ENCODE measurements around the gene TTYH1. TPM values are rescaled to one million over a fixed set of nuclear protein-coding genes. Genes with fewer than 3 reads are reported as not detected.

Gene TTYH1
- total and polyA plus RNA-seq, 9 donors = 0.25 to 34.2 (median 1.8) TPM

DNA sequence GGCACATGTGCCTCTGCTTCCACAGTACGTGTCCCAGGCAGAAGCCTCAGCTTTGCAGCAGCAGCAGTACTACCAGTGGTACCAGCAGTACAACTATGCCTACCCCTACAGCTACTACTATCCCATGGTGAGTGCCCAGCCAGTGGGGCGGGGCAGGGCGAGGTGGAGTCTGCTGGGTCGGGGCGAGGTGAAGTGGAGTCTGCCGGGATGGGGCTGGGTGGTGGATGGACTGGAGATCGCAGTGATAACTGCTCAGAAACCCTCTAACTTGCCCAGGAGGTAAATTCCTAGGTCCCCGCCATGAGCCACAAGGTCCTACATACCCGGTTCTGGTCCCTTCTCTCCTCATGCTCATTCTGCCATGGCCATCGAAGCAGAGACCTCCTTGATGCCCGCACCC lies 37.4 kb downstream of the TTYH1 start:
- Histone ChIP-seq H3K4me1 (ENCODE audit: insufficient read depth) (peaks cover 6% of the 10 kb centered on the region), H3K27ac (no peak overlapping the region), H3K4me3 (no peak overlapping the region), H3K9me3 (no peaks in the 10 kb centered on the region), H3K36me3 (no peaks in the 10 kb centered on the region), H3K27me3 (no peaks in the 10 kb centered on the region)
- no peak for DNase-seq
- WGBS, 3 donors = 89 to 92% (median 89%) methylated on average over 11 of the region's 11 CpGs
- intact Hi-C loops (cut with DNase I) = no loop called here
- TF ChIP-seq, protein P1, sequence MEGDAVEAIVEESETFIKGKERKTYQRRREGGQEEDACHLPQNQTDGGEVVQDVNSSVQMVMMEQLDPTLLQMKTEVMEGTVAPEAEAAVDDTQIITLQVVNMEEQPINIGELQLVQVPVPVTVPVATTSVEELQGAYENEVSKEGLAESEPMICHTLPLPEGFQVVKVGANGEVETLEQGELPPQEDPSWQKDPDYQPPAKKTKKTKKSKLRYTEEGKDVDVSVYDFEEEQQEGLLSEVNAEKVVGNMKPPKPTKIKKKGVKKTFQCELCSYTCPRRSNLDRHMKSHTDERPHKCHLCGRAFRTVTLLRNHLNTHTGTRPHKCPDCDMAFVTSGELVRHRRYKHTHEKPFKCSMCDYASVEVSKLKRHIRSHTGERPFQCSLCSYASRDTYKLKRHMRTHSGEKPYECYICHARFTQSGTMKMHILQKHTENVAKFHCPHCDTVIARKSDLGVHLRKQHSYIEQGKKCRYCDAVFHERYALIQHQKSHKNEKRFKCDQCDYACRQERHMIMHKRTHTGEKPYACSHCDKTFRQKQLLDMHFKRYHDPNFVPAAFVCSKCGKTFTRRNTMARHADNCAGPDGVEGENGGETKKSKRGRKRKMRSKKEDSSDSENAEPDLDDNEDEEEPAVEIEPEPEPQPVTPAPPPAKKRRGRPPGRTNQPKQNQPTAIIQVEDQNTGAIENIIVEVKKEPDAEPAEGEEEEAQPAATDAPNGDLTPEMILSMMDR (IDR thresholded peaks at IDR 0.05) = no peak
- TF ChIP-seq POLR2A (IDR thresholded peaks at IDR 0.05) (no peak), EP300 (IDR thresholded peaks at IDR 0.05) (no peak)

DNA sequence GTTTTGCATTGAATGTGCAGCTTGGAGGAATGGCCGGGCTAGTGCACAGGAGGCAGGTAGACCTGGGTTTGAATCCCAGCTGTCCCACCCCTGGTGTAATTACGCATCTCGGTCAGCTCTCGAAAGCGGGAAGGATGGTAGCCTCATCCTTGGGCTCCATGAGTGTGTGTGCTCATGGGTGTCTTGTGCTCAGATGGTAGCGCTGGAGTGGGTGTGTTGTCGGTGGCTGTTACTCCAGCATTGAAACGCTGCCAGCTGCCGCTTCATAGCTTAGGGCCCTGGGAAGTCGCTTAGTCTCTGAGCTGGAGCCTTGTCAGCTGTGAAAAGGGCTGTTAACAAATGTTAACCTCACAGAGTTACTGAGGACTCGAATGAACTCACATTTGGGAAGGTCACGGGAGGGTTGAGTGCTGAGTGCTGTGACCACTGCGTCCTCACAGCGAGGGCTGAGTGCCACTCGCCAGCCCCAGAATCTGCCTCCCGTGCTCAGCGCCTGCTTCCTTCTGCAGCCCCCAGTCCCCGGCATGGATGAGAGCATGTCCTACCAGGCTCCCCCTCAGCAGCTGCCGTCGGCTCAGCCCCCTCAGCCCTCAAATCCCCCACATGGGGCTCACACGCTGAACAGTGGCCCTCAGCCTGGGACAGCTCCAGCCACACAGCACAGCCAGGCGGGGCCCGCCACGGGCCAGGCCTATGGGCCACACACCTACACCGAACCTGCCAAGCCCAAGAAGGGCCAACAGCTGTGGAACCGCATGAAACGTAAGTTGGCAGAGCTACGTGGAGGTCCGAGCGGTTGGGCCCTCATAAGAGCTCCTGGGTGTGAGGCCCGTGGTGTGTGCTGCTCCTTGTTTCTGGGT lies 38.9 kb downstream of the TTYH1 start:
- 86 to 91% (median 87%) methylated on average over 31 of the region's 31 CpGs for WGBS, 3 donors
- Histone ChIP-seq H3K9me3 (no peaks in the 10 kb centered on the region), H3K4me1 (ENCODE audit: insufficient read depth) (peaks cover 6% of the 10 kb centered on the region), H3K27ac (no peak overlapping the region), H3K36me3 (no peaks in the 10 kb centered on the region), H3K4me3 (no peak overlapping the region), H3K27me3 (no peaks in the 10 kb centered on the region)
- intact Hi-C loops (cut with DNase I) = no loop called here
- DNase-seq = no peak
- TF ChIP-seq EP300 (IDR thresholded peaks at IDR 0.05) = no peak
- no peak for TF ChIP-seq POLR2A (IDR thresholded peaks at IDR 0.05)
- TF ChIP-seq, protein P1 (IDR thresholded peaks at IDR 0.05) = no peak

DNA sequence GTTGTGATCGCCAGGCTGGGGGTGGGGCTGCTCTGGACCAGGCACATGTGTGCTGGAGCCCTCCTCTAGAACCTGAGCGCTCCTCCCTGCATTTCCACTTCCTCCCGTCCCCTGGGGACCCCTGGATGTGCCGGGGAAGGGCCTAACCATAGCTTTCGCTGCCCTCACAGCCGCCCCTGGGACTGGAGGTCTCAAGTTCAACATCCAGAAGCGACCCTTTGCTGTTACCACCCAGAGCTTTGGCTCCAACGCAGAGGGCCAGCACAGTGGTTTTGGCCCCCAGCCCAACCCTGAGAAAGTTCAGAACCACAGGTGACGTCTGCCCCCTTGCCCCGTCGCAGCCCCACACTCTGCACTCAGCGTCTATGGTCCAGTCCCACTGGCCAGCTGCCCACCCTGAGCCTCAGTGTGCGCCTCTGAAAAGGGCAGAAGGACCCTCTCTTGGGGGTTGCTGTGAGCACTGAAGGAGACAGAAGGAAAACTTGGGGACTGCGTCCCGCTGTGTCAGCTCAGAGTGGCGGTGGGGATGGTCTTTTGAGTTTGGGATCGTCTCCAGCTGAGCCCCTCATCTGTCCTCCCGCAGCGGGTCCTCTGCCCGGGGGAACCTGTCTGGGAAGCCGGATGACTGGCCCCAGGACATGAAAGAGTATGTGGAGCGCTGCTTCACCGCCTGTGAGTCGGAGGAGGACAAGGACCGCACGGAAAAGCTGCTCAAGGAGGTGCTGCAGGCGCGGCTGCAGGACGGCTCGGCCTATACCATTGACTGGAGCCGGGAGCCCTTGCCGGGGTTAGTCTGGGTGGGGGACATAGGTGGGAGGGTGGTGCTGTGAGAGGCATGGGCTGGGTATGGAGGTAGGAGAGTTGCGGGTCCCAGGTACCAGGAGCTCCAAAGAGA lies 39.8 kb downstream of the TTYH1 start:
- 88 to 90% (median 90%) methylated on average over 33 of the region's 33 CpGs for WGBS, 3 donors
- DNase-seq = no peak
- Histone ChIP-seq H3K36me3 (no peaks in the 10 kb centered on the region), H3K4me3 (no peak overlapping the region), H3K27me3 (no peaks in the 10 kb centered on the region), H3K27ac (no peak overlapping the region), H3K9me3 (no peaks in the 10 kb centered on the region), H3K4me1 (ENCODE audit: insufficient read depth) (peaks cover 6% of the 10 kb centered on the region)
- no peak for TF ChIP-seq POLR2A (IDR thresholded peaks at IDR 0.05)
- TF ChIP-seq EP300 (IDR thresholded peaks at IDR 0.05) = no peak
- TF ChIP-seq, protein P1 (IDR thresholded peaks at IDR 0.05) = no peak
- intact Hi-C loops (cut with DNase I) = no loop called here

DNA sequence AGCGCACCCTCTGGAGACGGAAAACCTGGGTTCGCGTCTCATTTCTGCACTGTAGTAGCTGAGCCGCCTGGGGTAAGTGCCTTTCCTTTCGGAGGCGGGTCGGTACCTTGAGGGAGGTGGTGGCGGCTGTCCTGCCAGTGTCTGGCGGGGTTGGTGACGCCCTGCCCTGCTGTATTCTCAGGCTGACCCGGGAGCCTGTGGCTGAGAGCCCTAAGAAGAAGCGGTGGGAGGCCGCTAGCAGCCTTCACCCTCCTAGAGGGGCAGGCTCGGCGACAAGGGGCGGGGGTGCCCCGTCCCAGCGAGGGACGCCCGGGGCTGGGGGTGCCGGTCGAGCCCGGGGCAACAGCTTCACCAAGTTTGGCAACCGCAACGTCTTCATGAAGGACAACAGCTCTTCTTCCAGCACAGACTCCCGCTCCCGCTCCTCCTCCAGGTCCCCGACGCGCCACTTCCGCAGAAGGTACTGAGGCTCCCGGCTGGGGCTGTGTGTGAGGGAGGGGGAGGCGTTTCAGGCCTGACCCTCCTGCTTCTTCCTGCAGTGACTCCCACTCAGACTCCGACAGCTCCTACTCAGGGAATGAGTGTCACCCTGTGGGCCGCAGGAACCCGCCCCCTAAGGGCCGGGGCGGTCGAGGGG lies 40.6 kb downstream of the TTYH1 start:
- Histone ChIP-seq H3K36me3 (no peaks in the 10 kb centered on the region), H3K4me3 (no peak overlapping the region), H3K27me3 (no peaks in the 10 kb centered on the region), H3K27ac (no peak overlapping the region), H3K4me1 (ENCODE audit: insufficient read depth) (no peaks in the 10 kb centered on the region), H3K9me3 (no peaks in the 10 kb centered on the region)
- DNase-seq = no peak
- WGBS, 3 donors = 82 to 83% (median 82%) methylated on average over 36 to 40 of the region's 40 CpGs
- TF ChIP-seq EP300 (IDR thresholded peaks at IDR 0.05) (no peak), POLR2A (IDR thresholded peaks at IDR 0.05) (no peak)
- TF ChIP-seq, protein P1 (IDR thresholded peaks at IDR 0.05) = no peak
- intact Hi-C loops (cut with DNase I) = no loop called here
